ENCODE results near the gene TMEM72. TPM values are rescaled to one million over a fixed set of nuclear protein-coding genes. Genes with fewer than 3 reads are reported as not detected.

Gene TMEM72
- total and polyA plus RNA-seq, 3 experiments from 2014 or later, result not detected

- Histone ChIP-seq H3K4me3 (ENCODE audit: low read length) (no peak overlapping the region), H3K36me3 (ENCODE audit: insufficient read depth, low read length) (no peaks in the 10 kb centered on the region), H3K4me1 (ENCODE audit: insufficient read depth, low read length) (peaks cover 17% of the 10 kb centered on the region), H3K27ac (ENCODE audit: low read depth, low read length) (no peak overlapping the region), H3K9me3 (ENCODE audit: low read length) (no peaks in the 10 kb centered on the region), H3K27me3 (ENCODE audit: insufficient read depth, low read length, poor library complexity, severe bottlenecking) (no peaks in the 10 kb centered on the region)
- no peak overlapping the region for H3K4me3 Mint-ChIP-seq
- no peak overlapping the region for H3K27ac Mint-ChIP-seq
- ChIA-PET POLR2A (no interaction called here), CTCF (no interaction called here)
- no peak for DNase-seq
- H3K27me3 Mint-ChIP-seq, result peaks cover 8 to 11% of the 10 kb centered on the region in 2 donors
- H3K9me3 Mint-ChIP-seq, result no peaks in the 10 kb centered on the region
- H3K4me1 Mint-ChIP-seq, result peaks cover 11 to 16% (median 14%) of the 10 kb centered on the region in 3 donors
- H3K36me3 Mint-ChIP-seq, result no peaks in the 10 kb centered on the region
Observed at GRCh38 chr10:44914891-44915290, 3.8 kb downstream of the TMEM72 start.

DNA sequence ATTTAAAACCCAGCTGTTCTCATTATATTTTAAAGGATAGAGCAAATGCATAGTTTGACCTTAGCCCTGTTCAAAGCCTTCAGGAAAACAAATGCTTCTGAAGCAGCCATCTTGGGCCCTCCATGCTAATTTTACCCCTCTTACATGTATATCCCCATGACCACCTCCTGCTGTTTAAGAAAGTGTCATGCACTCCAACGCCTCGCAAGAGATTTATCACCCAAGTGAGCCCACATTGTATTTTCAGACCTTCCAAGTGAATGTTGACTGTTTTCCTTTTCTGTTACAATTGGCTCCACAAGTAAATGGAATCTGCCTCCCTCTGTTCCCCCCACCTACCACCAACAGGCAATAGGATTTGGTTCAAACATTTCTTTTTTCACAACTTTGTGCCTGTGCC, 5.3 kb downstream of the TMEM72 start:
- Histone ChIP-seq H3K4me3 (ENCODE audit: low read length) (no peak overlapping the region), H3K4me1 (ENCODE audit: insufficient read depth, low read length) (peaks cover 17% of the 10 kb centered on the region), H3K27ac (ENCODE audit: low read depth, low read length) (no peak overlapping the region), H3K27me3 (ENCODE audit: insufficient read depth, low read length, poor library complexity, severe bottlenecking) (no peaks in the 10 kb centered on the region), H3K9me3 (ENCODE audit: low read length) (no peaks in the 10 kb centered on the region), H3K36me3 (ENCODE audit: insufficient read depth, low read length) (no peaks in the 10 kb centered on the region)
- CTCF ChIA-PET, result no interaction called here
- no peak overlapping the region for H3K27ac Mint-ChIP-seq
- H3K36me3 Mint-ChIP-seq, result no peaks in the 10 kb centered on the region
- peaks cover 11 to 16% (median 14%) of the 10 kb centered on the region in 3 donors for H3K4me1 Mint-ChIP-seq
- H3K9me3 Mint-ChIP-seq, result no peaks in the 10 kb centered on the region
- peaks cover 8 to 12% of the 10 kb centered on the region in 2 donors for H3K27me3 Mint-ChIP-seq
- POLR2A ChIA-PET, result no interaction called here
- DNase-seq, result no peak
- no peak overlapping the region for H3K4me3 Mint-ChIP-seq

DNA sequence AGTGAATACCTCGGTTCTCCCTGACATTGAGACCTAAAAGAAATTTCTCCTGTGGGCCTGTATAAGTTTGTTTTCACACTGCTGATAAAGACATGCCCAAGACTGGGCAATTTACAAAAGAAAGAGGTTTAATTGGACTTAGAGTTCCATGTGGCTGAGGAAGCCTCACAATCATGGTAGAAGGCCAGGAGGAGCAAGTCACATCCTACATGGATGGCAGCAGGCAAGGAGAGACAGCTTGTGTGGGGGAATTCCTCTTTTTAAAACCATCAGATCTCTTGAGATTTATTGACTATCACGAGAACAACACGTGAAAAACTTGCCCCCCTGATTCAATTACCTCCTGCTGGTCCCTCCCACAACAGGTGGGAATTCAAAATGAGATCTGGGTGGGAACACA, 6.7 kb downstream of the TMEM72 start:
- no peaks in the 10 kb centered on the region for H3K9me3 ChIP-seq (ENCODE audit: low read length)
- Mint-ChIP-seq H3K4me1 (peaks cover 11 to 16% (median 13%) of the 10 kb centered on the region in 3 donors), H3K4me3 (no peak overlapping the region), H3K36me3 (no peaks in the 10 kb centered on the region), H3K9me3 (no peaks in the 10 kb centered on the region), H3K27ac (no peak overlapping the region), H3K27me3 (peaks cover 8 to 12% of the 10 kb centered on the region in 2 donors)
- H3K27me3 ChIP-seq (ENCODE audit: insufficient read depth, low read length, poor library complexity, severe bottlenecking), result no peaks in the 10 kb centered on the region
- H3K27ac ChIP-seq (ENCODE audit: low read depth, low read length), result no peak overlapping the region
- no peak overlapping the region for H3K4me3 ChIP-seq (ENCODE audit: low read length)
- peaks cover 15% of the 10 kb centered on the region for H3K4me1 ChIP-seq (ENCODE audit: insufficient read depth, low read length)
- no peaks in the 10 kb centered on the region for H3K36me3 ChIP-seq (ENCODE audit: insufficient read depth, low read length)
- CTCF ChIA-PET, result no interaction called here
- POLR2A ChIA-PET, result no interaction called here
- DNase-seq, result no peak

- ChIA-PET CTCF (interaction anchor here (2.4 kb wide), 1 partner anchor 12 kb away, joined by 7 read pairs; no protein-coding TSS in a partner anchor), POLR2A (no interaction called here)
- no peaks in the 10 kb centered on the region for H3K27me3 ChIP-seq (ENCODE audit: insufficient read depth, low read length, poor library complexity, severe bottlenecking)
- H3K27ac Mint-ChIP-seq, result no peak overlapping the region
- H3K36me3 ChIP-seq (ENCODE audit: insufficient read depth, low read length), result no peaks in the 10 kb centered on the region
- H3K4me1 Mint-ChIP-seq, result no peaks in the 10 kb centered on the region
- H3K4me1 ChIP-seq (ENCODE audit: insufficient read depth, low read length), result no peaks in the 10 kb centered on the region
- peaks cover 8 to 12% of the 10 kb centered on the region in 2 donors for H3K27me3 Mint-ChIP-seq
- no peak overlapping the region for H3K4me3 Mint-ChIP-seq
- no peak for DNase-seq
- H3K9me3 Mint-ChIP-seq, result no peaks in the 10 kb centered on the region
- no peaks in the 10 kb centered on the region for H3K36me3 Mint-ChIP-seq
- no peak overlapping the region for H3K4me3 ChIP-seq (ENCODE audit: low read length)
- H3K27ac ChIP-seq (ENCODE audit: low read depth, low read length), result no peak overlapping the region
- no peaks in the 10 kb centered on the region for H3K9me3 ChIP-seq (ENCODE audit: low read length)
Observed at GRCh38 chr10:44920252-44920651, 9.1 kb downstream of the TMEM72 start.

DNA sequence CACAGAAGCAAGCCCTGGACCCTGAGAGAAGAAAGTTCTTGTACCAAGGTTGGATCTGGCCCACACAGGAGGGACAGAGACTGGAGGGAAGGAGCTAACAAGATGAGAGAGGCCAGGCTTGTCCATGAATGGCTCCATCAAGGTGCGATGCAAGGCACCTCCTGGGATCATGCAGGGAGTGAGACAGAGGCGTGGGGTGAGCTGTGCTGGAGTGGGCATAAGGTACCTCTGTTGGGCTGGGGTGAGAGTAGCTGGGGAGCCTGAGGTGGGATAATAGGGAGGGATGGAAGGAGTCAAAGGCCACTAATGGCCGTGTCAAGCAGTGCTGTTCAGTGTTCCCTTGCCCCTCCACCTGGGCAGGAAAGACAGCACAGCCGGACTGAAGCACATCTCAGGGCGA, 9.9 kb downstream of the TMEM72 start:
- Histone ChIP-seq H3K4me1 (ENCODE audit: insufficient read depth, low read length) (no peaks in the 10 kb centered on the region), H3K9me3 (ENCODE audit: low read length) (no peaks in the 10 kb centered on the region), H3K27me3 (ENCODE audit: insufficient read depth, low read length, poor library complexity, severe bottlenecking) (no peaks in the 10 kb centered on the region), H3K27ac (ENCODE audit: low read depth, low read length) (no peak overlapping the region), H3K36me3 (ENCODE audit: insufficient read depth, low read length) (no peaks in the 10 kb centered on the region), H3K4me3 (ENCODE audit: low read length) (no peak overlapping the region)
- no peak for DNase-seq
- H3K4me3 Mint-ChIP-seq, result no peak overlapping the region
- no peaks in the 10 kb centered on the region for H3K36me3 Mint-ChIP-seq
- ChIA-PET POLR2A (no interaction called here), CTCF (interaction anchor here (2.4 kb wide), 1 partner anchor 12 kb away, joined by 7 read pairs; no protein-coding TSS in a partner anchor)
- H3K9me3 Mint-ChIP-seq, result no peaks in the 10 kb centered on the region
- no peaks in the 10 kb centered on the region for H3K4me1 Mint-ChIP-seq
- H3K27ac Mint-ChIP-seq, result no peak overlapping the region
- H3K27me3 Mint-ChIP-seq, result peaks cover 8 to 12% of the 10 kb centered on the region in 2 donors

DNA sequence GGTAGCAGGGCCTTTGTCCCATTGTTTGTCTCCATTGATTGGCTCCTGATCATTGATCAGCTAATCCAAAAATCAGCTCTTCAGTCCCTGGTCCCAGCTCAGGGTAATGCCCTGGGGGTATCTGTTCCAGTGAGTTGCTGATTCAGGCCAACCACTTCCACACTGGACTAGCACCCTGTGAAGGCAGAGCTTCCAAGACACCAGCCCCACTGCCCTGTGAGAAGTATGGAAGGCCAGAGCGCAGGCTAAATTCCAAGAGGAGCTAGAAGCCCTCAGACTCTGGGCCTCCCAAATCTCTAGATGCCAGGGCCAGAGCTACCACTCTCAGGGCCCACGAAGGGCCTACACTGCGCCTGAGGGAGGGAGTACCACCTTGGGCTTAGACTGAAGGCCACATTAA, 10.4 kb downstream of the TMEM72 start:
- no peak overlapping the region for H3K27ac ChIP-seq (ENCODE audit: low read depth, low read length)
- no peaks in the 10 kb centered on the region for H3K36me3 ChIP-seq (ENCODE audit: insufficient read depth, low read length)
- H3K4me1 ChIP-seq (ENCODE audit: insufficient read depth, low read length), result no peaks in the 10 kb centered on the region
- DNase-seq, result no peak
- no peaks in the 10 kb centered on the region for H3K9me3 ChIP-seq (ENCODE audit: low read length)
- CTCF ChIA-PET, result interaction anchor here (2.4 kb wide), 1 partner anchor 11 kb away, joined by 7 read pairs; no protein-coding TSS in a partner anchor
- Mint-ChIP-seq H3K27me3 (peaks cover 6 to 10% of the 10 kb centered on the region in 2 donors), H3K27ac (no peak overlapping the region), H3K4me1 (no peaks in the 10 kb centered on the region), H3K36me3 (no peaks in the 10 kb centered on the region), H3K9me3 (no peaks in the 10 kb centered on the region), H3K4me3 (no peak overlapping the region)
- H3K27me3 ChIP-seq (ENCODE audit: insufficient read depth, low read length, poor library complexity, severe bottlenecking), result no peaks in the 10 kb centered on the region
- POLR2A ChIA-PET, result no interaction called here
- no peak overlapping the region for H3K4me3 ChIP-seq (ENCODE audit: low read length)

DNA sequence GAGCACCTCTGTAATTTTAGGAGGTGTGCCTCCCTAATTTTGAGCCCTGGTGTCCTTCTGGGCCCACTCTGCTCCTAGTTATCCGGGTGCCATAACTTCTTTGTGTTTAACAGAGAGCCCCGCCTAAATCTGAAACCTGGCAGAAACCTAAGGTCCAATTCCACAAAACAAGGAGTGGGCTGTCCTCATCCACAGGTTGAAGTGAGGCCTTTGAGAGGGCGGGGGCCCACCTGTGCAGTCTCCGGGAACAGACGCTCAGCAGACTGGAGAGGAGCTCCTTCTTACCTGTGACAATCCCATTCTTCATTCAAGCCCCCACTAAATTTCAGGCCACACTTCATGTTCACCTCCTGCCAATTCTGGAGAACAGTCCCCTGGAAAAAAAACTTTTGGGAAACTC, 10.9 kb downstream of the TMEM72 start:
- Mint-ChIP-seq H3K9me3 (no peaks in the 10 kb centered on the region), H3K4me3 (no peak overlapping the region), H3K36me3 (no peaks in the 10 kb centered on the region), H3K27ac (no peak overlapping the region), H3K4me1 (no peaks in the 10 kb centered on the region), H3K27me3 (peaks cover 2 to 9% of the 10 kb centered on the region in 2 donors)
- Histone ChIP-seq H3K27ac (ENCODE audit: low read depth, low read length) (no peak overlapping the region), H3K36me3 (ENCODE audit: insufficient read depth, low read length) (no peaks in the 10 kb centered on the region), H3K27me3 (ENCODE audit: insufficient read depth, low read length, poor library complexity, severe bottlenecking) (no peaks in the 10 kb centered on the region), H3K9me3 (ENCODE audit: low read length) (no peaks in the 10 kb centered on the region), H3K4me3 (ENCODE audit: low read length) (no peak overlapping the region), H3K4me1 (ENCODE audit: insufficient read depth, low read length) (no peaks in the 10 kb centered on the region)
- POLR2A ChIA-PET, result no interaction called here
- no peak for DNase-seq
- CTCF ChIA-PET, result interaction anchor here (2.4 kb wide), 1 partner anchor 11 kb away, joined by 7 read pairs; no protein-coding TSS in a partner anchor

GRCh38 chr10:44922796-44923545, 11.8 kb downstream of the TMEM72 start:
- H3K27me3 ChIP-seq (ENCODE audit: insufficient read depth, low read length, poor library complexity, severe bottlenecking), result no peaks in the 10 kb centered on the region
- no peaks in the 10 kb centered on the region for H3K4me1 Mint-ChIP-seq
- H3K36me3 Mint-ChIP-seq, result no peaks in the 10 kb centered on the region
- CTCF ChIA-PET, result no interaction called here
- H3K9me3 ChIP-seq (ENCODE audit: low read length), result no peaks in the 10 kb centered on the region
- no peaks in the 10 kb centered on the region for H3K9me3 Mint-ChIP-seq
- no peak overlapping the region for H3K27ac Mint-ChIP-seq
- POLR2A ChIA-PET, result no interaction called here
- H3K4me1 ChIP-seq (ENCODE audit: insufficient read depth, low read length), result no peaks in the 10 kb centered on the region
- no peak for DNase-seq
- H3K36me3 ChIP-seq (ENCODE audit: insufficient read depth, low read length), result no peaks in the 10 kb centered on the region
- H3K4me3 Mint-ChIP-seq, result no peak overlapping the region
- no peak overlapping the region for H3K4me3 ChIP-seq (ENCODE audit: low read length)
- peaks cover 0 to 4% of the 10 kb centered on the region in 2 donors for H3K27me3 Mint-ChIP-seq
- no peak overlapping the region for H3K27ac ChIP-seq (ENCODE audit: low read depth, low read length)
